Kidney (tissue), 14 donors: ENCODE data around the gene CTDP1. TPM values are rescaled to one million over a fixed set of nuclear protein-coding genes. Genes with fewer than 3 reads are reported as not detected.

Experiments
- DNase-seq, 5 donors: peaks; one replicate each; pipeline ENCODE4 v3.0.0-alpha.2; 2013 to 2020
- FAIRE-seq: peaks from 2 replicates; lab custom pipeline; 2012; peaks lifted over from hg19 to GRCh38; lab: Jason Lieb, UNC
- H3K27ac ChIP-seq, 2 donors: one replicate each; pipeline ENCODE4 v1.7.0; 2013; ENCODE audit warnings: low read depth in 2 of 2, low read length in 2 of 2, inconsistent platforms in 1 of 2
- H3K27me3 ChIP-seq: one replicate; pipeline ENCODE4 v1.7.1; 2013; ENCODE audit warnings: low read length, inconsistent platforms; ENCODE audit not compliant: control insufficient read depth, insufficient read depth
- H3K36me3 ChIP-seq, 3 donors: one replicate each; pipeline versions ENCODE4 v1.7.0 to v1.7.1; 2013; ENCODE audit warnings: low read length in 3 of 3, control low read depth in 1 of 3, inconsistent platforms in 1 of 3; ENCODE audit not compliant: insufficient read depth in 3 of 3, control insufficient read depth in 2 of 3
- H3K4me1 ChIP-seq, 3 donors: one replicate each; pipeline versions ENCODE4 v1.7.0 to v1.7.1; 2013; ENCODE audit warnings: low read length in 3 of 3, inconsistent platforms in 1 of 3, low read depth in 1 of 3; ENCODE audit not compliant: control insufficient read depth in 2 of 3, insufficient read depth in 2 of 3
- H3K4me3 ChIP-seq, 3 donors: one replicate each; pipeline versions ENCODE4 v1.7.0 to v1.8.1; 2013; ENCODE audit warnings: low read length in 3 of 3, control low read depth in 1 of 3, inconsistent platforms in 1 of 3
- H3K9ac ChIP-seq, 3 donors: one replicate each; pipeline versions ENCODE4 v1.7.0 to v1.7.1; 2013; ENCODE audit warnings: low read length in 3 of 3, control low read depth in 1 of 3, inconsistent platforms in 1 of 3
- H3K9me3 ChIP-seq, 3 donors: one replicate each; pipeline versions ENCODE4 v1.7.0 to v1.7.1; 2013; ENCODE audit warnings: low read length in 3 of 3, control low read depth in 1 of 3, inconsistent platforms in 1 of 3; ENCODE audit not compliant: control insufficient read depth in 2 of 3, insufficient read depth in 1 of 3
- intact Hi-C: fragments of 100-400 bp; cut with DNase I; formaldehyde crosslinking; loops from one replicate; pipeline ENCODE4 v1.11.1; 2022
- polyA plus RNA-seq: library from polyadenylated mRNA; stranded (reverse); fragments of 350-450 nt; fragmentation: Illumina TruSeq; extraction: RNeasy Lipid Tissue Mini Kit (QIAGEN cat#74804); gene quantifications from one replicate; pipeline ENCODE4 v1.2.3, GENCODE V29; 2014; ENCODE audit warnings: low read depth, low replicate concordance; ENCODE audit not compliant: insufficient read depth
- total RNA-seq: library from RNA; stranded (reverse); fragmentation: NEBNext Ultra II Directional; extraction: Animal tissue kit (Norgen Biotek cat#: 25700); gene quantifications from one replicate; pipeline ENCODE4 v1.2.1, GENCODE V29; 2021
- TF ChIP-seq, protein P1 (sequence below): IDR thresholded peaks from 3 replicates; pipeline ENCODE4 v1.5.1; 2012; ENCODE audit warnings: mild to moderate bottlenecking, moderate library complexity, borderline replicate concordance; ENCODE audit not compliant: insufficient read depth; ENCODE audit errors: extremely low read depth
- donor health status: control.
- donor health status: control.
- donor health status: control.
- donor health status: control.
- donor health status: control.
- donor health status: DM: yes; HTN: yes; CAD: no.
- donor health status: Normal renal cell carcinoma (clear cell type).

CTDP1 gene
- total and polyA plus RNA-seq, 2 donors from 2014 or later, result 11.1 to 21.8 TPM

DNA sequence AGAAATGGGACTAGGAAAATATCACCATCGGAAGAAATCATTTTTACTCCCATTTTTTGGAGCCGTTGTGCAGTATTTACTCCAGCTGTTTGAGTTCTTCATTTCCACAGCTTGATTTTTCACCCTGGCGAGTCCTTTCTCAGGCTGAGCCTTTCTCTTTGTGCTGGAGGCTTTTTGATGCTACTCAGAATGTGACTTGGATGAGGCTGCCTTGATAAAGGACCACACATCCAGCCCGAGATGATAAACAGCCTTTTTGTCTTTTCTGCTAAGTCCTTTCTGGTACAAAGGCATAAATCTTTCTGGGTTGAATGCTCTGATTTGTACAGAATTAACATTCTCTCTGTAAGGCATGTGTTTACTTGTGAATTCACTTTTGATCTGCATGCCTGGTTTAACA is 17.6 kb upstream of the CTDP1 start:
- H3K4me1 ChIP-seq, result no peaks in the 10 kb centered on the region
- H3K4me3 ChIP-seq, result no peak overlapping the region
- no peaks in the 10 kb centered on the region for H3K27me3 ChIP-seq
- DNase-seq (no peak), FAIRE-seq (no peak)
- no peaks in the 10 kb centered on the region for H3K36me3 ChIP-seq
- H3K27ac ChIP-seq, result no peak overlapping the region
- H3K9ac ChIP-seq, result no peak overlapping the region
- TF ChIP-seq, protein P1, sequence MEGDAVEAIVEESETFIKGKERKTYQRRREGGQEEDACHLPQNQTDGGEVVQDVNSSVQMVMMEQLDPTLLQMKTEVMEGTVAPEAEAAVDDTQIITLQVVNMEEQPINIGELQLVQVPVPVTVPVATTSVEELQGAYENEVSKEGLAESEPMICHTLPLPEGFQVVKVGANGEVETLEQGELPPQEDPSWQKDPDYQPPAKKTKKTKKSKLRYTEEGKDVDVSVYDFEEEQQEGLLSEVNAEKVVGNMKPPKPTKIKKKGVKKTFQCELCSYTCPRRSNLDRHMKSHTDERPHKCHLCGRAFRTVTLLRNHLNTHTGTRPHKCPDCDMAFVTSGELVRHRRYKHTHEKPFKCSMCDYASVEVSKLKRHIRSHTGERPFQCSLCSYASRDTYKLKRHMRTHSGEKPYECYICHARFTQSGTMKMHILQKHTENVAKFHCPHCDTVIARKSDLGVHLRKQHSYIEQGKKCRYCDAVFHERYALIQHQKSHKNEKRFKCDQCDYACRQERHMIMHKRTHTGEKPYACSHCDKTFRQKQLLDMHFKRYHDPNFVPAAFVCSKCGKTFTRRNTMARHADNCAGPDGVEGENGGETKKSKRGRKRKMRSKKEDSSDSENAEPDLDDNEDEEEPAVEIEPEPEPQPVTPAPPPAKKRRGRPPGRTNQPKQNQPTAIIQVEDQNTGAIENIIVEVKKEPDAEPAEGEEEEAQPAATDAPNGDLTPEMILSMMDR, result no peak
- intact Hi-C loops, result no loop called here
- no peaks in the 10 kb centered on the region for H3K9me3 ChIP-seq

DNA sequence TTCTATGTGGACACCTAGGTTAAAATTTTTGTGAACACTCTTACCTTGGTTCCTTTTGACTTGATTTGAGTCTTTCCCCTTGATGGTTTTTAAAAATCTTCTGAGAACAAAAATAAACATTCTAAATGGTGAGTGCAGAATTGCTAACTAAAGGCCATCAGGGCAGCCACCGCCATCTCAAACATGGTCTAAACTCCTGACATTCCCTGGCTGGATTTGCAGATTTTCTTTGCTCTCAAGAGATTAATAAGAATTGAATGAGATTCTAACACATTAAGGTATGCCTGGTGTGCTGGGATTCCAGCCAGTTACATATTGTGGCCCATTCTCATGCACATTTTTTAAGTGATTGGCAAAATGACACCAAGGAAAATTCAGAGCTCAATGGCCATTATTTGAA is 17.2 kb upstream of the CTDP1 start:
- DNase-seq (no peak), FAIRE-seq (no peak)
- Histone ChIP-seq H3K9ac (no peak overlapping the region), H3K27me3 (no peaks in the 10 kb centered on the region), H3K4me3 (no peak overlapping the region), H3K36me3 (no peaks in the 10 kb centered on the region), H3K9me3 (no peaks in the 10 kb centered on the region), H3K4me1 (no peaks in the 10 kb centered on the region), H3K27ac (no peak overlapping the region)
- intact Hi-C loops, result no loop called here
- TF ChIP-seq, protein P1, result no peak

DNA sequence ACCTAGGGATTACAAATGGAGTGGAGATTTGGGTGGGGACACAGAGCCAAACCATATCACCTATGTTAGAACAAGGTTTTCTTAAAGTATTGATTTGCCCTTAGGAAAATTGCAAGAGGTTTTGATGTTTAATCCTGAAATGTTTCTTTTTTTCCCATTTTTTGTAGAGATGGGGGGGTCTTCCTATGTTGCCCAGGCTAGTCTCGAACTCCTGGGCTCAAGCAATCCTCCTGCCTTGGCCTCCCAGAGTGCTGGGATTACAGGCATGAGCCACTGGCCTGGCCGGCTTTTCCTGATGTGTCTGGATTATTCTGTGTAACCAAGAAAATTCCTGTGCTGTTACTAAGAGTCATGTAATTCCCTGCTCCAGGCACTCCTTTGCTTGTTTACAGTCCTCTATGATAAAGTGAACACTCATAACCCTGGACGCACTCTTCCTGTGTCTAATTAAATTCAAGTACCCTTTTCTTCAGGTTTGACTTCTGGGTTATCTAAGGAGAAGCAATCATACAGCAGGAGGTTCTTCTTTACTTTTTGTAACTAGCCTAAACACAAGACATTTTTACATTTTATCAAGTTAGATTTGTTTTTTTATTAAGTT is 15.0 kb upstream of the CTDP1 start:
- TF ChIP-seq, protein P1, result no peak
- Histone ChIP-seq H3K9ac (no peak overlapping the region), H3K4me3 (no peak overlapping the region), H3K27ac (no peak overlapping the region), H3K4me1 (no peaks in the 10 kb centered on the region), H3K27me3 (no peaks in the 10 kb centered on the region), H3K36me3 (no peaks in the 10 kb centered on the region), H3K9me3 (no peaks in the 10 kb centered on the region)
- no peak for FAIRE-seq
- intact Hi-C loops, result no loop called here
- peak in 2 of 5 donors; percentile 49 to 50 for DNase-seq

DNA sequence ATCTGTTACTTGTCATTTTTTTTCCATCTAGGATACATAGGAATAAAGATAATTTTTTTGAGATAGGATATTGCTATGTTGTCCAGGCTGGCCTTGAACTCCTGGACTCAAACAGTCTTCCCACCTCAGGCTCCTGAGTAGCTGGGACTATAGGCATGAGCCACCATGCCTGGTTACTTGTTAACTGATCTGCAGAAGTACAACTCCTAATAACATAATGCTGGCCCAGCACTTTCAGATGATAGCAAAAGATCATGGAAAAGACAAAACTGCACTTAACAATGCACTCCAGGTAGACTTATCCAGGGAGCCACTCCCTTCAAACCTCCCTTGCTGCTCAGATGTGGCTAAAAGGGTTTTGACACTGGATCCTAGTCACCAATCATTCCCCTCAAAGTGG is 11.4 kb upstream of the CTDP1 start:
- H3K9ac ChIP-seq, result no peak overlapping the region
- no peaks in the 10 kb centered on the region for H3K27me3 ChIP-seq
- DNase-seq, result no peak
- intact Hi-C loops, result no loop called here
- no peak overlapping the region for H3K4me3 ChIP-seq
- FAIRE-seq, result no peak
- H3K9me3 ChIP-seq, result no peaks in the 10 kb centered on the region
- TF ChIP-seq, protein P1, result no peak
- H3K27ac ChIP-seq, result no peak overlapping the region
- H3K4me1 ChIP-seq, result no peaks in the 10 kb centered on the region
- no peaks in the 10 kb centered on the region for H3K36me3 ChIP-seq
